OCI-LY7 (cell line): ENCODE results near the gene TTI1.

Source experiments
- CTCF ChIP-seq: fragments of 200-600 bp; sonication (generic); conservative IDR thresholded peaks from 2 replicates; pipeline ENCODE4 v1.5.1; 2014; ENCODE audit warnings: mild to moderate bottlenecking, antibody characterized with exemption, low read length, moderate library complexity, mixed read lengths
- EZH2phosphoT487 ChIP-seq: fragments of 200-600 bp; sonication (generic); IDR thresholded peaks from 2 replicates; pipeline ENCODE4 v1.6.1; 2018; ENCODE audit warnings: low read depth, borderline replicate concordance, mild to moderate bottlenecking, mixed run types, antibody characterized with exemption, low read length, moderate library complexity, mixed read lengths

DNA sequence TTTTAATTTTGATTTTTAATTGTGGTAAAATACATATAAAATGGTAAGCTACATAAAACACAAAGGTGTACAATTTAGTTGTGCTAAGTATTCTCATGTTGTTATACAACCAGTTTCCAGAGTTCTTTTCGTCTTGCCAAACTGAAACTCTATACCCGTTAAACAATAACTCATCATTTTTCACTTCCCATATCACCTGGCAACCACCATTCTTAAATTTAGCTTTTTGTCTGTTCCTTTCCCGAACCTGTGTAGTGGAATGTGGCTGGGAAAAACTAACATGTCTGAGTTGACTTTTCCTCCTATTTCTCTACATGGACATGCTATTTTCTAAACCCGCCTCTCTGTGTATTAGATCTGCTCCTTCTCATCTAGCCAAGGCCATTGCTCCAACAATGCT lies 27.9 kb upstream of the TTI1 start:
- no peak for TF ChIP-seq CTCF
- TF ChIP-seq EZH2phosphoT487 = no peak
